ENCODE measurements around the gene TTLL1.

The TTLL1 gene

GRCh38 chr22:42991010-42991651 lies 98.1 kb downstream of the TTLL1 start:
- peak; percentile 96 for DNase-seq

GRCh38 chr22:42990131-42990838 lies 98.9 kb downstream of the TTLL1 start:
- peak; percentile 89 for DNase-seq

All from EL (cell line).